GM19468 (cell line): ENCODE results near the gene IFT172.
A peak's percentile ranks its signal among the peaks of the same experiment; 100 is the strongest.
"Not testable (repeated sequence)": the region's sequence is repeated elsewhere in the genome, so short reads cannot be mapped to it uniquely, and the experiment has no call there.

Source experiments
- ATAC-seq: cut with Tn5 transposase; IDR thresholded peaks from one replicate; pipeline ENCODE4 v1.9.1; 2021; ENCODE audit warnings: mild to moderate bottlenecking, moderate library complexity, moderate number of reproducible peaks; ENCODE audit not compliant: unreplicated experiment; ENCODE audit errors: extremely low read depth

Gene IFT172

DNA sequence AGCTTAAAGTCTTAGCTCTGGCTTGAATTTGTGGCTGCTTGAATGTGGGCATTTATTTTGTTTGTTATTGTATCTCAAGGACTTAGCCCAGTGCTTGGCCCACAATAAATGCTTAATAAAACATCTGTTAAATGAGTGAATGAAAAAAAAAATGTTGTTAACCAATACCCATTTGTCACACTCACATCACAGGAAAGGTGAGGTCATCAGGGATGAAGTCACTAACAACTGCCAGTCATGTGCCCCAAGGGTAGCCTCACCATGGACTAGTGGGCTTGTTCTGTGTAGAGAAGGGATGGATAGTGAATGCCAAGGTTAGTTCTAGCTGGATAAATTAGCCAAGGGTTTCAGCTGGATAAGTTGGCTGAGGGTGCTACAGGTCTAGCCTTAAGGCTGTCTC is 58.1 kb downstream of the IFT172 start:
- ATAC-seq, result no peak

DNA sequence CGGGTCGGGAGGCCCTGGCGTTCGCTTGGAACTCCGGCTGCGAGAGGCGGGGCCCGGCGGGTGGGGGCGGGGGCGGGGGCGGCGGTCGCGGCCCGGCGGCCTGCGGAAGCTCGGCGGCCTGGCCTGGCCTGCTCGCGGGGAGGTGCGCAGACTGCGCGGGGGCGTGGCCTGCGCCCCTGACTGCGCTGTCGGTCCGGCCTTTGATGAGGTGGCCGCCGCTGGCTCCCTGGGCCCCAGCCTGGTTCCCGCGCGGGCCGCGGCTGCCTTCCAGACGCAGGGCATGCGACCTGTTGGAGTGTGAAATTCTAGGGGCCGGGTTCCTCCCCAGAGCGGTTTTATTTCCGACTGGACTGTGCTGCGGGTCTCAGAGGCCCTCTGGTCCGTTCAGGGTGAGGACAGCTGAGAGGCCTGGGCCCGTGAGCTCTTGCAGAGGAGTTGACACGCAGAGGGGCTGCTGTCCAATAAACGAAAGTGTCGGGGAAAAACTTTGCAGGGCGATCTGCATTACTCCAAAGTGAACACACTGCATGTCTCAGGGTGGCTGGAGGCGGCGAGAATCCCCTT is 60.5 kb downstream of the IFT172 start:
- ATAC-seq, result peak; percentile 35

DNA sequence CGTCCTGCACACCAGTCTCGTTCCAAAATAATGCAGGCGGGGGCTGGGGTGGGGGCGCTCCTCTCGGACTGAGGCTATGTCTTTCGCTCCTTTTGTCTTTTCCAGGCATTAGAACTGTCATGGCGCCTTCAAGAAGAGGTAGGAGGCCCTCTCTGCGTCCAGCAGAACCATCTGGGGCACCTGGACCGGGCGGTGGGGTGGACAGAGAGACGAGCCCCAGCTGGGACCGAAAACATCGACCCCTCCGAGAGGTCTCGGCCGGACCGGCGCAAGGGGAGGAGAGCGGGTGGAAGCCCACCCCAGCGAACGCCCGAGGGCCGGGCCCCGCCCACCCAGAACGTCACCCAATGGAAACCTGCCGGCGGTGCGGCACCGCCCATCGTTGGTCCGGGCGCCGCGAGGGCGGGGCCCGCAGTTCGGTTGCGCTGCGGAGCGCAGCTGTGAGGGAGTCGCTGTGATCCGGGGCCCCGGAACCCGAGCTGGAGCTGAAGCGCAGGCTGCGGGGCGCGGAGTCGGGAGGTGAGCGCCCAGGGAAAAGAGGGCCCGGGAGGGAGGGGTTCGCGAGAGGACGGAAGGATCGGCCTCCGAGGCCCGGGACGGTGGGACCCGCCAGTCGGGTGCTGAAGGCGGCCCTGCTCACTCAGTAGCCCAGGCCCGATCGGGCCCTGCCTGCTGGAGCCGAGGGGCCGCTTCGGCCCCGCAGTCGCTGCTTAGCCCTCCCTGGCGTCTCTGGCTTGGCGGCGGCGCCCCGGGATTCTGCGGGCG is 61.1 kb downstream of the IFT172 start, which contains the start of gene NRBP1:
TSS of gene NRBP1 (plus strand) at position 419 of the 765 bp plus-strand sequence. CDS start 4,643 bp downstream, outside the sequence.
- peak; percentile 77 for ATAC-seq

DNA sequence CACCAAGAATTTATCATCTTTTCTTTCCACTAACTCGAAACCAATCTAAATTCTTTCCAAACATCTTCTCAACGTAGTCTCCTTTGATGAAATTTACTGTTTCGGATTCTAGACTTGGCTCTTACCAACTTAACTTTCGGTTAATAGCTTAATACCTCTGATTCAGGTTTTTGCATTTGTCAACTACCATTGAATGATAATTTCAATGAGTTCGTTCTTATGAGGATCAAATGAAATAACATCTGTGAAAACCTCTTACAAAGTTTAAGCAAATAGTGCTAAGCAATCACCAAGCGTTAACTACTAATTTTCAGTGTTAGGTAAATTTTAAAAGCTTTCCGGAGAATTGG is 61.7 kb downstream of the IFT172 start:
- no peak for ATAC-seq

DNA sequence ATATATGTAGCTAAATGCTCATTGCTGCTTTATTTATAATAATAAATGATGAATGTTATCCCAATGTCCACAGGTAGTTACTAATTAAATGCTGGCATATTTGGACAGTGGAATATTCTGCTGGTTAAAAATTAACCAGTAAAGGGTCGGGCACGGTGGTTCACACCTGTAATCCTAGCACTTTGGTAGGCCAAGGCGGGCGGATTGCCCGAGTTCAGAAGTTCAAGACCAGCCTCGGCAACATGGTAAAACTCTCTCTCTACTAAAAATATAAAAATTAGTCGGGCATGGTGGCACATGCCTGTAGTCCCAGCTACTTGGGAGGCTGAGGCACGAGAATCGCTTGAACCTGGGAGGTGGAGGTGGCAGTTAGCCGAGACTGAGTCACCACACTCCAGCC is 64.5 kb downstream of the IFT172 start:
- ATAC-seq, result not testable (repeated sequence)

DNA sequence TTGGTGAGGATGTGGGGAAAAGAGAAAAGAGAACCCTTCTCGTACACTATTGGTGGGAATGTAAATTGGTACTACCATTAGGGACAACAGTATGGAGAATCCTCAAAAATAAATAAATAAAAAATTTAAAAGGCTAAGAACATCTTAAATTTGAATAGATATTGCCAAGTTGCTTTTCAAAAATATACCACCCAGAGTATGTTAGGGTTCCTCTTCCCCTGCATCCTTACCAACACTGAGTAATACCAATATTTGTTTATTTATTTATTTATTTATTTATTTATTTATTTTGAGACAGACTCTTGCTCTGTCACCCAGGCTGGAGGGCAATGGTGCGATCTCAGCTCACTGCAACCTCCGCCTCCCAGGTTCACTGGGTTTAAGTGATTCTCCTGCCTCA is 66.6 kb downstream of the IFT172 start:
- no peak for ATAC-seq

DNA sequence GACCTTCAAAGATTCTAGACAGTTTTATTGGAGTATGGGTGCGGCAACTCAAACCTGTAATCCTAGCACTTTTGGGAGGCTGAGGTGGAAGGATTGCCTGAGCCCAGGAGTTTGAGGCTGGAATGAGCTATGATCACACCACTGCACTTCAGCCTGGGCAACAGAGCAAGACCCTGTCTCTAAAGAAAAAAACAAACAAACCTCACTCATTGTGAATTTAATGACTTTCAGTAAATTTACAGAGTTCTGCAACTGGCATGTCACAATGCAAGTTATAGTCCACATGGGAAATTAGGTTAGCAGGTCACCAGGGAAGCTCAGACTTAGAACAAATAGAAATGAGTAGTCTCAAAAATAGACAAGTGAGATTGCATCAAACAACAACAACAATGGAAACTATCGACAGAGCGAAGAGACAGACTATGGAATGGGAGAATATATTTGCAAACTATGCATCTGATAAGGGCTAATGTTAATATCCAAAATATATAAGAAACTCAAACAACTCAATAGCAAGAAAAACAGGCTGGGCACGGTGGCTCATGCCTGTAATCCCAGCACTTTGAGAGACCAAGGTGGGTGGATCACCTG is 67.8 kb downstream of the IFT172 start:
- no peak for ATAC-seq

DNA sequence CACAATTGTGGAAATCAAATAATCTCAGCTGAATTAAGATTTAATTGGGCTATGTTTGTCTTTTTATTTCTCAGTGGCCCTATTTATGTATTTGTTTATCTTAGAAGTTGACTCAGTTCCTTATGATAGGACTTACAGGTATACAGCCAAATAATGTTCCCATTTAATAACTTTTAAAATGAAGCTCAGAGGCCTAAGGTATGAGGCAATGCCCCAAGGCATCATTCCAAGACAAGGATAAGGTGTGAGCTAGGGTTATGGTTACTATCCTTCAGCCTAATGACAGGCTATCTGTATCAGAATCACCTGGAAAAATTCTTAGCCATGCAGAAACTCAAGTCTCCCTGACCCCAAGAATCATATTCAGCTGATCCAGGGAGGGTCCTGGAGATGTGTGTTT is 68.5 kb downstream of the IFT172 start:
- no peak for ATAC-seq

DNA sequence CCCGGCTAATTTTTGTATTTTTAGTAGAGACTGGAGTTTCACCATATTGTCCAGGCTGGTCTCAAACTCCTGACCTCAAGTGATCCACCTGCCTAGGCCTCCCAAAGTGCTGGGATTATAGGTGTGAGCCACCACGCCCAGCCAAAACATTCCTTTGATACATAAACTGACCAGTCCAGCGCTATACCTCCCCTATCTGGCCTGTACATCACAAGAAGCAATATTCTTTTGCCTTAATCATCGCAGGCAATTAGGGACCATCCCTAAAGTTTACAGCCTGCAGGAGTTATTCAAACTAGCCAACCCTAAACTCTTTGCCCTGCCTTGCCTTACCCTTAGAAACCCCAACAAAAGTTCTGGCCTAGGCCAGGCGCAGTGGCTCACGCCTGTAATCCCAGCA is 73.4 kb downstream of the IFT172 start:
- no peak for ATAC-seq

DNA sequence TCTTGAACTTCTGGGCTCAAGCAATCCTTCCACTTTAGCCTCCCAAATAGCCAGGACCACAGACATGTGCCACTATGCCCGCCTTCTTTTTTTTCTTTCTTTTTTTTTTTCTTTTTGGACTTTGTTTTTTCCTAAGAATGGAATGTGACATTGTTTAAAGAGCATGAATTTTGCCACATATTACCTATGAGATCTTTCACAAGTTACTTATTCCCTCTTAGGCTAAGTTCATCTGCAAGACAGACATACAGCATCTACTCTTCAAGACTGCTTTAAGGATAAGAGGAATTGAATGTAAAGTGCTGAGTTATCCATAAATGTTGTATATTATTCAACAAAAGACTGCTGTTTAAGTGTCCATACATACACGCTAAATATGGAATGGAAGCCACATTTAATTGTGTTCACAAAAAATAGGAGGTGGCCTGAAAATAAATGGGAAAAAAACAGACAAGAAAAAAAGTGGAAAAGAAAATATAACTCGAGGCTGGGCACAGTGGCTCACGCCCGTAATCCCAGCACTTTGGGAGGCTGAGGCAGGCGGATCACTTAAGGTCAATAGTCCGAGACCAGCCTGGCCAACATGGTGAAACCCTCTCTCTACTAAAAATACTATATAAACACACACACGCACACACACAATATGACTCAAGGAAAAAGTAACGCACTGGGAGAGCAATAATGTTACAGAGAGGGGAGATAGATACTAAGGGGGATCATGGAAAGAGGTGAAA is 77.0 kb downstream of the IFT172 start:
- ATAC-seq, result no peak

DNA sequence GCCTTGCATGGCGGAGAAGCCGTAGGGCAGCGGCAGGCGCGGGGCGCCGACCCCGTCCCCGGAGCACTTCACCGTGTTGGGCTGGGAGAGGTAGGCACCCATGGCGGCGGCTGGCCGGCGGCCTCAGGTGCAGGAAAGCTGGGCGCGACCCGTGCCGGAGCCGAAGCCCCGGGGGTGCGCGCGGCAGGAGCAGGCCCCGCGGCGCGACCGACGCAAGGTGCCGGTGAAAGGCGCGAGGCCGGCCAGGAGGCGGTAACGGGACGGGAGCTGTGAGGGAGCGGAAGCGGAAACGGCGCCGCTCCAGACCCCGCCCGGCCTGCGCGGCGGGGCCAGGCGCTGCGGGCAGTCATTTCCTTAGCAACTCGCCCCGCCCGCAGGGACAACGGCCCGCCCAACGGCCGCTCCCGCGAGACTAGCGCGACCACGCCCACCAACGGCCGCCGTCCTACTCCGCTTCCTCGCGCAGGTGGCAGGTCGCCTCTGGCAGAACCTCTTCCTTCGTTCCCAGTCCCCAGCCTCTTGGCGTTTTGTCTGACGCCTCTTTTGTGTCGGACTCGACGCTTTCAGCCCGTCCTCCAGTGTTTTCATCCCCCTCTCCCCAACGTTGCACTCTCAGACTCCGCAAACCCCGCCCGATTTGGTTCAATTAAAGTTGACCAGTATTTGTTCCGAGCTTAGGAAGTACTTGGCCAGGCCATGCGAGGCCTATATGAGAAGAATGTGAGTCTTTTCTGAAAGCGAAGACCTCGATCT is 80.0 kb downstream of the IFT172 start, which contains the start of gene PPM1G:
TSS of gene PPM1G (minus strand) at position 271 of the 753 bp plus-strand sequence. CDS start at position 102, 169 bp downstream.
- peak; percentile 85 for ATAC-seq

DNA sequence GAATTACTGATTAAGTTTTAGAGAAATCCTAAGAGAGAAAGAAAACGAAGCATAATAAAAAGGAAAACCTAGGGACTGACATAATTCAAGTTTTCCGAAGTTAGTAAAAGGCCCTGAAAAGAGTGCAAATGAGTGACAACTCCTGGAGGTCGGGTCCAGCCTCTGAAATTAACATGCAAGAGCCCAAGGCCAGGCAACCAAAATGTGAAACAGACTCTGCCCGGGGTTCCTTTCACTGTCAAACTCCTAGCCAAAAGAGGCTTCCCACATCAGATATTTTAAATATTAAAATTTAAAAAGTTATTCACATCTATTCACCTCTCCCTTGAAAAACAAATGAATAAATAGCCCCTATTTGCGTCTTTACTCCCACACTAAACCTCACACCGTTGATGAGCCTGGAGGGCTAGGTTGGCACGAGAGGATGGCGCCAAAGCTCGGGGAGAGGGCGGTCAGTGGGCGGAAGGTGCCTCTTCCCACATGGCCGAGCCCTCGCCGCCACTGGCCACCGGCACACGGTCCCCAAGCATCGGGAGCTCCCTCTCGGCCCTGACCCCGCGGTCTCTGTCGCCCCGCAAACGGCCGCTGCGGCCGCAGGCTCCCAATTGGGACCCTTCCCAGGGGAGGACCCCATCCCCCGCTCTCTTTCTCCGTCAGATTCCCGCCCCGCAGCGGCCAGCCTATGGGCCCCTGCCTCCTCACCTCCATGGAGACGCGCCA is 80.8 kb downstream of the IFT172 start:
- peak; percentile 8 for ATAC-seq

DNA sequence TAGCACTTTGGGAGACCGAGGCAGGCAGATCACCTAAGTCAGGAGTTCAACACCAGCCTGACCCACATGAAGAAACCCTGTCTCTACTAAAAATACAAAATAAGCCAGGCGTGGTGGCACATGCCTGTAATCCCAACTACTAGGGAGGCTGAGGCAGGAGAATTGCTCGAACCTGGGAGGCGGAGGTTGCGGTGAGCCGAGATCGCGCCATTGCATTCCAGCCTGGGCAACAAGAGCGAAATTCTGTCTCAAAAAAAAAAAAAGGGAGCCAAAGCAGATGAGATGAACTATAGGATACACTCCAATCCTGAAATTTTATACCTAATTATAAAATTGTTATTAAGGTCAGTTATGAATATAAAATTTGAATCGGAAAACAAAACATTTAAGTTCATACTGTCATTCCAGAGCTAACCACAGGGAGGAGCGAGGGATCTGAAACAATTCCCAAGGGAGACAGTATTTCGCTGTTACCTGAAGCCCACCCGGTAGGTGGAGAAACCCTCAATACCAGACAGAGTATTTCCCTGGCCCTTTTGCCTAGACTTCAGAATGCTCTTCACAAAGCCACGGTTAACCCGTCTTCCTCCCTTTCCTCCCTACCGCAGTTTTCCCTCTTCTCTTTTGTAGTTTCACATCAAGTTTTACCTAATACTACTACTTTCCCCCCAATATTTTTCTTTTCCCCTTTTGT is 81.6 kb downstream of the IFT172 start:
- no peak for ATAC-seq

DNA sequence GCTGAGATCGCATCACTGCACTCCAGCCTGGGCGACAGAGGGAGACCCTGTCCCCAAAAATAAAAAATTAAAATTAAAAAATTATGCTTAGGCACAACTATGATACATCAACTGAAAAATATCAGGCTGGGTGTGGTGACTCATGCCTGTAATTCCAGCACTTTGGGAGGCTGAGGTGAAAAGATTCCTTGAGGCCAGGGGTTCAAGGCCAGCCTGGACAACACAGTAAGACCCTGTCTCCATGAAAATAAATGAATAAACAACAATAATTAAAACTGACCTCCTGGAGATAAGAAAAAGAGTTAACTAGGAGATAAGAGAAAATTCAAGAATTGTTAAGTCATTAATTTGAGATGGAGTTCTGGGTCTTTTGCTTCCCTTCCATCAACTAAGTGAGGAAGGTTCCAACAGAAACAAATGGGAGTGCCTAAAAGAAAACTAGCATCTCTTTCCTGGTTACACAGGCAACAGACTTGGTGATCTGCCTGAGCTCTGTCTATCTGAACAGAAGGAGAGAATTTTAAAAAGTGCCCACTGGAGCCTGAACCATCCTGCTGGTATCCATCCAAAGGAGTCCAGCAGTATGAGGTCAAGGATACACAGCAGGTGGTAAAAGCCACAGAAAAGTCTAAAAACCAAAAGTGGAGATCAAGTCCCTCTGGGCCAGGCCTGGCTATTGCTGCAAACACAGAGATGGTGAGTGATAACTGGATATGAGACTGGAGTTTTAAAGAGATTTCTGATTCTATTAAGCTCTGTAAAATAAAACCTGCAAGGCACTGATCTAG is 89.0 kb downstream of the IFT172 start:
- no peak for ATAC-seq

DNA sequence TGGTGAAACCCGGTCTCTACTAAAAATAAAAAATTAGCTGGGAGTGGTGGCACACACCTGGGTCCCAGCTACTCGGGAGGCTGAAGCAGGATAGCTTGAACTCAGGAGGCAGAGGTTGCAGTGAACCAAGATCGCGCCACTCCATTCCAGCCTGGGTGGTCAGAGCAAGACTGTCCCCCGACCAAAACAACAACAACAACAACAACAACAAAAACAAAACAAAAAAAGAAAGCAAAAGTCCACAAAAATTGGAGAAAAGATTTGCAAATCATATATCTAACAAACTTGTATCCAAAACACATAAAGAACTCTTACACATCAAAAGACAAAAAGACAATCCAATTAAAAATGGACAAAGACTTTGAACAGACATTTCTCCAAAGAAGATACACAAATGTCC is 90.6 kb downstream of the IFT172 start:
- ATAC-seq, result no peak
